Testis (tissue), 3 donors: ENCODE results near the gene CLDN5. TPM values are rescaled to one million over a fixed set of nuclear protein-coding genes. Genes with fewer than 3 reads are reported as not detected.

Source experiments
- DNase-seq: peaks from one replicate; pipeline ENCODE4 v3.0.0-alpha.2; 2019
- H3K27ac ChIP-seq, 2 donors: fragments of 200-600 bp; sonication (generic); one replicate each; pipeline ENCODE4 v1.5.1; 2019
- H3K27me3 ChIP-seq: fragments of 200-600 bp; sonication (generic); one replicate; pipeline ENCODE4 v1.5.1; 2019
- H3K36me3 ChIP-seq: fragments of 200-600 bp; sonication (generic); one replicate; pipeline ENCODE4 v1.5.1; 2017; ENCODE audit warnings: low read depth; ENCODE audit errors: missing control alignments
- H3K4me1 ChIP-seq: fragments of 200-600 bp; sonication (generic); one replicate; pipeline ENCODE4 v1.5.1; 2019
- H3K4me3 ChIP-seq, 2 donors: fragments of 200-600 bp; sonication (generic); one replicate each; pipeline ENCODE4 v1.5.1; 2017 to 2019
- H3K9me3 ChIP-seq: fragments of 200-600 bp; sonication (generic); one replicate; pipeline ENCODE4 v1.5.1; 2017
- CTCF ChIP-seq, 3 experiments: fragments of 450-650 bp in 2 of 3; fragments of 200-600 bp in 1 of 3; sonication (generic) in 1 of 3; IDR thresholded peaks; one replicate each; pipeline ENCODE4 v1.5.1; 2016 to 2019; ENCODE audit warnings: antibody characterized with exemption in 3 of 3, mild to moderate bottlenecking in 2 of 3, moderate library complexity in 1 of 3
- POLR2A ChIP-seq: fragments of 450-650 bp; IDR thresholded peaks from one replicate; pipeline ENCODE4 v1.6.1; 2017; ENCODE audit warnings: antibody characterized with exemption, mild to moderate bottlenecking, moderate library complexity
- WGBS, 2 donors: methylation state at CpG; one replicate each; pipeline ENCODE4 v1.1.5; 2018; 5-methylcytosine and 5-hydroxymethylcytosine counted together
- intact Hi-C: fragments of 100-400 bp; cut with DNase I; formaldehyde crosslinking; loops from one replicate; pipeline ENCODE4 v1.15.1; 2023; ENCODE audit warnings: low total_unique reads
- polyA plus RNA-seq: library from polyadenylated mRNA; stranded (reverse); fragments of 350-450 nt; fragmentation: Illumina TruSeq; extraction: RNeasy Lipid Tissue Mini Kit (QIAGEN cat#74804); gene quantifications from one replicate; pipeline ENCODE4 v1.2.3, GENCODE V29; 2014; ENCODE audit warnings: low read depth, low replicate concordance; ENCODE audit not compliant: insufficient read depth
- total RNA-seq, 2 donors: library from RNA; depleted of rRNA; stranded (reverse); fragments of >200 nt; gene quantifications; one replicate each; pipeline ENCODE4 v1.2.3, GENCODE V29; 2016

The CLDN5 gene
- total and polyA plus RNA-seq, 3 donors from 2014 or later, result 10.4 to 42.0 (median 29.2) TPM

DNA sequence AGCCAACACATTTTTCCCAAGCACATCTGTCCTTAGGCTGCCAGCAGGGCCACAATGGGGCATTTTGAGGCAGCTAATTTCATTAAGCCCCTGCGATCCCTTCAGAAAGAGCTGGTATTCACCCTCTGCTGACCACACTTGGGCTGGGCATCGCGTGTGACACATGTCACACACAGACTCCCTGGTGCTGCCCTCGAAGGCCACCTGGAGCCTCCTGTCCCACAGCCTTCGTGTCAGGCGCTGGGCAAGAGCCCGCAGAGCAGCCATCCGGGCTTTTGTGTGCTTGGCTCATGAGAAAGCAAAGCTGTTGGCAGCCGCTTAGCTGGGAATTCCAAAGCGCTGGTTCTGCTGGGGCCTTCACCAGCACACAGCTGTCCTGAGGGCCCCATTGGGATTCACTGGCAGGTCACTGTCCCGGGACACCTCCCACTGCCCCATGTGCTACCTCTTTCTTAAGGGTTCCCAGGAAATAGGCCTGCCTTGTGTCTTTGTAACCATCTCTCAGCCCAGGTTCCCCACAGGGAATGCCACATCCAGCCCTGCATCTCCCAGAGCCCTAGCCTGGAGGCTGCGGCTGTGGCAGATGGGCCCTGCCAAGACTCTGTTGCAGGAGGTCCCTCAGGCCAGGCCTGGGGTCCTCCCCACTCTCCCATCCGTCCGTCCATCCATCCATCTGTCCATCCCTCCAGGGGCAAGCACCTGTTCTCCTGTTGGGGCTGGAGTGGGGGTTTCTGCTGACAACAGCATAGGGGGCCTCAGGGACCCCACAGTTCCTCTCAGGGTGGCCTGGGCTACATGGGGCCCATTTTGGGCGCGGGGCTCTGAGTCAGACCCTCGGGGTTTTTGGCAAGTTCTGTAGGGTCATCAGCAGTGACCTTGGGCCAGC, 4.9 kb downstream of the CLDN5 start:
- Histone ChIP-seq H3K4me1 (no peaks in the 10 kb centered on the region), H3K4me3 (no peak overlapping the region), H3K9me3 (no peaks in the 10 kb centered on the region), H3K36me3 (no peaks in the 10 kb centered on the region), H3K27me3 (no peaks in the 10 kb centered on the region), H3K27ac (no peak overlapping the region)
- WGBS, 2 donors, result 93 to 95% methylated on average over 13 to 17 of the region's 17 CpGs
- intact Hi-C loops, result no loop called here
- TF ChIP-seq POLR2A, result no peak
- DNase-seq, result no peak

GRCh38 chr22:19518635-19519034, 5.6 kb downstream of the CLDN5 start:
- no peak for TF ChIP-seq POLR2A
- TF ChIP-seq CTCF (IDR thresholded peaks at IDR 0.05), result no peak
- WGBS, 2 donors, result 86 to 87% methylated on average over 10 of the region's 10 CpGs
- Histone ChIP-seq H3K4me3 (no peak overlapping the region), H3K27me3 (no peaks in the 10 kb centered on the region), H3K27ac (no peak overlapping the region), H3K9me3 (no peaks in the 10 kb centered on the region), H3K36me3 (no peaks in the 10 kb centered on the region), H3K4me1 (no peaks in the 10 kb centered on the region)
- intact Hi-C loops, result no loop called here
- DNase-seq, result no peak

- H3K27me3 ChIP-seq, result no peaks in the 10 kb centered on the region
- intact Hi-C loops, result no loop called here
- H3K4me1 ChIP-seq, result no peaks in the 10 kb centered on the region
- WGBS, 2 donors, result 87 to 89% methylated on average over 12 of the region's 12 CpGs
- no peak overlapping the region for H3K27ac ChIP-seq
- no peaks in the 10 kb centered on the region for H3K36me3 ChIP-seq
- TF ChIP-seq POLR2A (no peak), CTCF (IDR thresholded peaks at IDR 0.05) (no peak)
- no peak for DNase-seq
- H3K9me3 ChIP-seq, result no peaks in the 10 kb centered on the region
- H3K4me3 ChIP-seq, result no peak overlapping the region
Observed at GRCh38 chr22:19517919-19518611, 6.1 kb downstream of the CLDN5 start.

DNA sequence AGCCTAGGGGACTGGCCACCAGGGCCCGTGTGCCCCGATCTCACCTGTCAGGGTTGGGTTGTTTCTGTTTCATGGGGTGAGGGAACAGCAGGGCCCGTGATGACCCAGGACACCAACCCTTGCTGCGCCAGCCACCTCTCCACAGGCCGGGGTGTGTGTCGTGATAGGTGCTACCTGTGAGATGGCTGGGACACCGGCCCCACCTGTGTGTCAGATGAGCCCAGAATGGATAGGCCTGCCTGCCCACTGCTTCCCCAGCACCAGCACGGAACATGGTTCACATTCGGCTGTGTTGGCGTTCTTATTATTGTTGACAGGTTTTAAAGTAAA, 7.1 kb downstream of the CLDN5 start:
- H3K9me3 ChIP-seq, result no peaks in the 10 kb centered on the region
- H3K27me3 ChIP-seq, result no peaks in the 10 kb centered on the region
- 96 to 97% methylated on average over 5 to 10 of the region's 10 CpGs for WGBS, 2 donors
- DNase-seq, result no peak
- intact Hi-C loops, result no loop called here
- no peak overlapping the region for H3K27ac ChIP-seq
- H3K36me3 ChIP-seq, result no peaks in the 10 kb centered on the region
- no peak overlapping the region for H3K4me3 ChIP-seq
- TF ChIP-seq CTCF (IDR thresholded peaks at IDR 0.05), result no peak
- TF ChIP-seq POLR2A, result no peak
- no peaks in the 10 kb centered on the region for H3K4me1 ChIP-seq

DNA sequence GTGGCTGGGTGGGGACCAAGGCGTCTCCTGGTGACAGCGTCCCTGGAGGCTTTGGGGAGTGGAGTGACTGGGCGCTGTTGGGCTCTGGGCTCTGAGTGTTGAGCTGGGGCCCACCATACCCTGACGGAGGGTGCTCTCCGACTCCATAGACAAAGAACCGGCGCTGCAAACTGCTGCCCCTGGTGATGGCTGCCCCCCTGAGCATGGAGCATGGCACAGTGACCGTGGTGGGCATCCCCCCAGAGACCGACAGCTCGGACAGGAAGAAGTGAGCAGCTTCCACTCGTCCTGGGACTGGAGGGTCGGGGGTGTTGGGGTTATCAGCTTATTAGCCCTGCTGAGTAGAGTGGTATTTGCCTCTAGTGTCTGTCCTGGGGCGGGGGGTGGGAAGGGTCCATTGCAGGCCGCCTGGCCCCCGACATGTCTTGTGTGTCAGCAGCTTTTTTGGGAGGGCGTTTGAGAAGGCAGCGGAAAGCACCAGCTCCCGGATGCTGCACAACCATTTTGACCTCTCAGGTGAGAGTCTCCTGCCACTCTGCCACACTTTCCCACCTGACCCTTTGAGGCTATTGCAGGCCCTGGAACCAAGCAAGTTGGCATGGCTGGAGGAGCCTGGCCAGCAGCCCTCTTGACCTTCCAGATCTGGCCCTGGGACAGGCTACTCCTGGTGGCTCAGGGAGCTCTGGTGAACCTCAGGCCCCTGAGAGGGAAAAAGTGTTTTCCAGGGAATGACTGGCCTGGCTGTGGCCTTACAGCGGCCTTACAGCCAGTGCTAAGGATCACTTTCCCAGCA, 7.6 kb downstream of the CLDN5 start:
- intact Hi-C loops, result no loop called here
- DNase-seq, result no peak
- Histone ChIP-seq H3K27me3 (no peaks in the 10 kb centered on the region), H3K36me3 (no peaks in the 10 kb centered on the region), H3K27ac (no peak overlapping the region), H3K9me3 (no peaks in the 10 kb centered on the region), H3K4me3 (no peak overlapping the region), H3K4me1 (no peaks in the 10 kb centered on the region)
- 89 to 90% methylated on average over 11 to 19 of the region's 19 CpGs for WGBS, 2 donors
- TF ChIP-seq POLR2A (no peak), CTCF (IDR thresholded peaks at IDR 0.05) (no peak)
